Pancreas (tissue), 10 donors: Measurements from ENCODE around the gene CDC42SE2. TPM values are rescaled to one million over a fixed set of nuclear protein-coding genes. Genes with fewer than 3 reads are reported as not detected.

Source experiments
- ATAC-seq, 4 donors: fragments of 200-7000 bp; cut with Tn5 transposase; one replicate each; pipeline versions ENCODE4 v1.8.0 to v1.9.1; 2020; ENCODE audit warnings: mild to moderate bottlenecking in 4 of 4, moderate library complexity in 4 of 4
- DNase-seq, 6 donors: peaks; one replicate each; pipeline ENCODE4 v3.0.0-alpha.2; 2020
- FAIRE-seq: peaks from 2 replicates; lab custom pipeline; 2012; peaks lifted over from hg19 to GRCh38; lab: Jason Lieb, UNC
- H3K27ac ChIP-seq, 4 donors: fragments of 200-600 bp; sonication (generic); 1 replicate in 3 of 4; 2 replicates in 1 of 4; pipeline versions ENCODE4 v1.5.0 to v1.8.0; 2020
- H3K27me3 ChIP-seq, 4 donors: fragments of 200-600 bp; one replicate each; pipeline ENCODE4 v1.8.0; 2021
- H3K36me3 ChIP-seq, 3 donors: fragments of 200-600 bp; sonication (generic) in 1 of 3; one replicate each; pipeline versions ENCODE4 v1.5.0 to v1.8.0; 2020 to 2021
- H3K4me1 ChIP-seq, 3 donors: fragments of 200-600 bp; one replicate each; pipeline ENCODE4 v1.8.0; 2021
- H3K4me3 ChIP-seq, 4 donors: fragments of 200-600 bp; sonication (generic) in 2 of 4; one replicate each; pipeline versions ENCODE4 v1.5.0 to v1.8.0; 2020 to 2021
- H3K9me3 ChIP-seq, 4 donors: fragments of 200-600 bp; one replicate each; pipeline ENCODE4 v1.8.0; 2021
- CTCF ChIP-seq, 4 donors: fragments of 200-600 bp; sonication (generic) in 3 of 4; IDR thresholded peaks; one replicate each; pipeline versions ENCODE4 v1.5.0 to v1.8.0; 2021; ENCODE audit warnings: antibody characterized with exemption in 4 of 4
- WGBS, 2 donors: extraction: QIAGEN DNeasy Blood & Tissue Kit; methylation state at CpG; one replicate each; pipeline ENCODE4 v1.1.7; 2013; 5-methylcytosine and 5-hydroxymethylcytosine counted together
- intact Hi-C, 3 donors: fragments of 100-400 bp; cut with DNase I; formaldehyde crosslinking; loops; one replicate each; pipeline versions ENCODE4 v1.11.1 to v1.14.2; 2022
- polyA plus RNA-seq, 2 donors: library from polyadenylated mRNA; stranded (reverse); fragments of 200-250 nt; gene quantifications; one replicate each; pipeline ENCODE4 v1.2.3, GENCODE V29; 2013
- total RNA-seq, 6 donors: library from RNA; stranded (reverse); fragmentation: NEBNext Ultra II Directional in 4 of 6; extraction: Animal tissue kit (Norgen Biotek cat#: 25700) in 4 of 6; gene quantifications; one replicate each; pipeline versions ENCODE4 v1.2.1 to v1.2.4, GENCODE V29; 2021 to 2023
- donor health status: healthy with polysubstance abuse.
- donor health status: DM: no; HTN: no; CAD: no; lungs with moderate emphysema.
- donor health status: DM: no; HTN: no; CAD: no.
- donor health status: control.
- donor health status: control.
- donor health status: Bipolar disorder and iron deficiency.
- donor health status: DM: yes; HTN: yes; CAD: no.
- donor health status: DM: no; HTN: no; CAD: no.
- donor health status: DM: no; HTN: no; CAD: no.
- donor health status: DM: yes; HTN: yes; CAD: no.

Gene CDC42SE2
- total and polyA plus RNA-seq, 8 donors: 10.7 to 30.5 (median 20.3) TPM

GRCh38 chr5:131220566-131220965, 43.3 kb upstream of the CDC42SE2 start:
- 83 to 88% methylated on average over 7 of the region's 7 CpGs for WGBS, 2 donors
- TF ChIP-seq CTCF (IDR thresholded peaks at IDR 0.05): no peak
- no peak for ATAC-seq
- intact Hi-C loops: no loop called here
- no peaks in the 10 kb centered on the region for H3K36me3 ChIP-seq
- DNase-seq: no peak
- H3K9me3 ChIP-seq: no peaks in the 10 kb centered on the region
- H3K27me3 ChIP-seq: no peaks in the 10 kb centered on the region
- H3K4me1 ChIP-seq: no peaks in the 10 kb centered on the region
- FAIRE-seq: no peak
- H3K4me3 ChIP-seq: no peak overlapping the region
- no peak overlapping the region for H3K27ac ChIP-seq

- no peak for DNase-seq
- WGBS, 2 donors: 85 to 87% methylated on average over 10 of the region's 10 CpGs
- FAIRE-seq: no peak
- Histone ChIP-seq H3K4me1 (no peaks in the 10 kb centered on the region), H3K27me3 (no peaks in the 10 kb centered on the region), H3K27ac (no peak overlapping the region), H3K9me3 (no peaks in the 10 kb centered on the region), H3K4me3 (no peak overlapping the region), H3K36me3 (no peaks in the 10 kb centered on the region)
- no peak for TF ChIP-seq CTCF (IDR thresholded peaks at IDR 0.05)
- intact Hi-C loops: no loop called here
- no peak for ATAC-seq
These were observed 42.7 kb upstream of the CDC42SE2 start for GRCh38 chr5:131221008-131221703.

- H3K36me3 ChIP-seq: no peaks in the 10 kb centered on the region
- FAIRE-seq (no peak), ATAC-seq (no peak), DNase-seq (no peak)
- H3K4me1 ChIP-seq: no peaks in the 10 kb centered on the region
- no peak overlapping the region for H3K27ac ChIP-seq
- no peak for TF ChIP-seq CTCF (IDR thresholded peaks at IDR 0.05)
- H3K27me3 ChIP-seq: no peaks in the 10 kb centered on the region
- intact Hi-C loops: no loop called here
- no peaks in the 10 kb centered on the region for H3K9me3 ChIP-seq
- H3K4me3 ChIP-seq: no peak overlapping the region
These were observed 42.0 kb upstream of the CDC42SE2 start for GRCh38 chr5:131221888-131222287.

GRCh38 chr5:131222731-131223130, 41.1 kb upstream of the CDC42SE2 start:
- H3K4me1 ChIP-seq: no peaks in the 10 kb centered on the region
- no peak for ATAC-seq
- H3K36me3 ChIP-seq: no peaks in the 10 kb centered on the region
- H3K4me3 ChIP-seq: no peak overlapping the region
- DNase-seq: no peak
- FAIRE-seq: no peak
- H3K27ac ChIP-seq: no peak overlapping the region
- TF ChIP-seq CTCF (IDR thresholded peaks at IDR 0.05): no peak
- intact Hi-C loops: no loop called here
- no peaks in the 10 kb centered on the region for H3K9me3 ChIP-seq
- no peaks in the 10 kb centered on the region for H3K27me3 ChIP-seq

GRCh38 chr5:131223751-131224386, 40.0 kb upstream of the CDC42SE2 start:
- intact Hi-C loops: no loop called here
- no peak for TF ChIP-seq CTCF (IDR thresholded peaks at IDR 0.05)
- ATAC-seq (no peak), DNase-seq (no peak), FAIRE-seq (no peak)
- Histone ChIP-seq H3K36me3 (no peaks in the 10 kb centered on the region), H3K4me1 (no peaks in the 10 kb centered on the region), H3K9me3 (no peaks in the 10 kb centered on the region), H3K27ac (no peak overlapping the region), H3K4me3 (no peak overlapping the region), H3K27me3 (no peaks in the 10 kb centered on the region)
- 56 to 85% methylated on average over 2 of the region's 2 CpGs for WGBS, 2 donors
